Liver (tissue), 9 donors: Measurements from ENCODE around the gene NUDT22. TPM values are rescaled to one million over a fixed set of nuclear protein-coding genes. Genes with fewer than 3 reads are reported as not detected.

Source experiments
- DNase-seq: peaks from one replicate; pipeline ENCODE4 v3.0.0-alpha.2; 2017; ENCODE audit warnings: low spot score
- H3K27ac ChIP-seq, 2 donors: one replicate each; pipeline ENCODE4 v1.7.0; 2013; ENCODE audit warnings: inconsistent platforms in 2 of 2, low read length in 2 of 2, control low read depth in 1 of 2, low read depth in 1 of 2, mild to moderate bottlenecking in 1 of 2
- H3K27me3 ChIP-seq, 4 donors: one replicate each; pipeline versions ENCODE4 v1.6.1 to v1.7.0; 2013; ENCODE audit warnings: low read length in 3 of 4, inconsistent platforms in 1 of 4, mild to moderate bottlenecking in 1 of 4, moderate library complexity in 1 of 4; ENCODE audit not compliant: control insufficient read depth in 4 of 4, insufficient read depth in 4 of 4
- H3K36me3 ChIP-seq, 4 donors: one replicate each; pipeline versions ENCODE4 v1.6.1 to v1.7.0; 2013; ENCODE audit warnings: low read length in 3 of 4, mild to moderate bottlenecking in 3 of 4, low read depth in 1 of 4, moderate library complexity in 1 of 4; ENCODE audit not compliant: control insufficient read depth in 4 of 4, insufficient read depth in 3 of 4
- H3K4me1 ChIP-seq, 4 donors: one replicate each; pipeline versions ENCODE4 v1.6.1 to v1.7.0; 2013; ENCODE audit warnings: low read length in 3 of 4, mild to moderate bottlenecking in 3 of 4, moderate library complexity in 1 of 4; ENCODE audit not compliant: control insufficient read depth in 4 of 4, insufficient read depth in 4 of 4
- H3K4me3 ChIP-seq, 3 donors: one replicate each; pipeline versions ENCODE4 v1.6.1 to v1.7.0; 2013; ENCODE audit warnings: low read length in 3 of 3, control low read depth in 1 of 3, low read depth in 1 of 3, mild to moderate bottlenecking in 1 of 3
- H3K9ac ChIP-seq, 2 donors: one replicate each; pipeline ENCODE4 v1.7.0; 2013; ENCODE audit warnings: low read length in 2 of 2, mild to moderate bottlenecking in 2 of 2, moderate library complexity in 2 of 2, control low read depth in 1 of 2, low read depth in 1 of 2
- H3K9me3 ChIP-seq, 4 donors: one replicate each; pipeline versions ENCODE4 v1.6.1 to v1.7.0; 2013; ENCODE audit warnings: low read length in 3 of 4; ENCODE audit not compliant: control insufficient read depth in 4 of 4
- ATF3 ChIP-seq: IDR thresholded peaks from 2 replicates; pipeline ENCODE4 v1.6.1; 2016; ENCODE audit warnings: antibody characterized with exemption
- CTCF ChIP-seq: fragments of 150-350 bp; IDR thresholded peaks from 2 replicates; pipeline ENCODE4 v1.5.1; 2017; ENCODE audit warnings: improper control_type of control experiment, low read depth, low read length; ENCODE audit not compliant: missing input control
- EGR1 ChIP-seq, 2 donors: IDR thresholded peaks; 2 replicates each; pipeline ENCODE4 v1.6.1; 2016 to 2018; ENCODE audit warnings: antibody characterized with exemption in 2 of 2, low read depth in 2 of 2
- GABPA ChIP-seq, 2 donors: IDR thresholded peaks in 1 of 2; conservative IDR thresholded peaks in 1 of 2; 2 replicates each; pipeline ENCODE4 v1.6.1; 2016; ENCODE audit warnings: antibody characterized with exemption in 2 of 2, mild to moderate bottlenecking in 1 of 2, moderate library complexity in 1 of 2
- HNF4A ChIP-seq, 2 donors: conservative IDR thresholded peaks; 2 replicates each; pipeline ENCODE4 v1.6.1; 2016; ENCODE audit warnings: antibody characterized with exemption in 2 of 2, mild to moderate bottlenecking in 2 of 2
- HNF4G ChIP-seq: IDR thresholded peaks from 2 replicates; pipeline ENCODE4 v1.6.1; 2016; ENCODE audit warnings: antibody characterized with exemption
- JUND ChIP-seq, 2 donors: IDR thresholded peaks; 2 replicates each; pipeline ENCODE4 v1.6.1; 2016; ENCODE audit warnings: antibody characterized with exemption in 2 of 2
- MAX ChIP-seq: IDR thresholded peaks from 2 replicates; pipeline ENCODE4 v1.6.1; 2016; ENCODE audit warnings: antibody characterized with exemption
- NR2F2 ChIP-seq: IDR thresholded peaks from 2 replicates; pipeline ENCODE4 v1.6.1; 2016; ENCODE audit warnings: antibody characterized with exemption
- RAD21 ChIP-seq, 2 donors: IDR thresholded peaks; 2 replicates each; pipeline ENCODE4 v1.6.1; 2016; ENCODE audit warnings: antibody characterized with exemption in 2 of 2, mild to moderate bottlenecking in 2 of 2
- REST ChIP-seq: IDR thresholded peaks from 2 replicates; pipeline ENCODE4 v1.6.1; 2016; ENCODE audit warnings: antibody characterized with exemption, mild to moderate bottlenecking
- RXRA ChIP-seq, 2 donors: IDR thresholded peaks; 2 replicates each; pipeline ENCODE4 v1.6.1; 2017 to 2018; ENCODE audit warnings: antibody characterized with exemption in 2 of 2, mild to moderate bottlenecking in 1 of 2
- SP1 ChIP-seq: IDR thresholded peaks from 2 replicates; pipeline ENCODE4 v1.6.1; 2018; ENCODE audit warnings: antibody characterized with exemption, mild to moderate bottlenecking
- YY1 ChIP-seq: IDR thresholded peaks from 2 replicates; pipeline ENCODE4 v1.6.1; 2016; ENCODE audit warnings: antibody characterized with exemption, mild to moderate bottlenecking
- ZBTB33 ChIP-seq: IDR thresholded peaks from 2 replicates; pipeline ENCODE4 v1.6.1; 2016; ENCODE audit warnings: antibody characterized with exemption
- WGBS: extraction: QIAGEN DNeasy Blood & Tissue Kit; methylation state at CpG from one replicate; pipeline ENCODE4 v1.1.7; 2013; 5-methylcytosine and 5-hydroxymethylcytosine counted together
- polyA plus RNA-seq, 2 donors: library from polyadenylated mRNA; stranded (reverse) in 1 of 2; unstranded in 1 of 2; fragments of 200-250 nt in 1 of 2; fragments of >200 nt in 1 of 2; fragmentation: Nextera tagmentation in 1 of 2; extraction: Ambion mirVana in 1 of 2; gene quantifications; one replicate each; pipeline versions ENCODE4 v1.2.1 to v1.2.3, GENCODE V29; 2013 to 2015
- total RNA-seq, 2 donors: library from RNA; depleted of rRNA; stranded (reverse); fragments of >200 nt; gene quantifications; one replicate each; pipeline ENCODE4 v1.2.3, GENCODE V29; 2014
- donor health status: healthy.
- donor health status: healthy.
- donor health status: healthy.
- donor health status: healthy.
- donor health status: healthy.

The NUDT22 gene
- total and polyA plus RNA-seq, 4 donors: 20.0 to 47.8 (median 41.2) TPM

GRCh38 chr11:64211181-64211872, 14.7 kb upstream of the NUDT22 start:
- no peak for DNase-seq
- no peak overlapping the region for H3K27ac ChIP-seq
- WGBS: 94% methylated on average over 30 of the region's 30 CpGs

GRCh38 chr11:64216879-64217278, 9.2 kb upstream of the NUDT22 start:
- H3K9me3 ChIP-seq: no peaks in the 10 kb centered on the region
- H3K9ac ChIP-seq: no peak overlapping the region
- no peak overlapping the region for H3K4me3 ChIP-seq
- peaks cover 0 to 18% (median 5%) of the 10 kb centered on the region in 4 donors for H3K36me3 ChIP-seq
- peaks cover 7 to 13% (median 13%) of the 10 kb centered on the region in 4 donors for H3K4me1 ChIP-seq
- no peaks in the 10 kb centered on the region for H3K27me3 ChIP-seq
- no peak for DNase-seq
- whole genome bisulfite sequencing: 94% methylated on average over 6 of the region's 6 CpGs
- no peak overlapping the region for H3K27ac ChIP-seq
- TF ChIP-seq REST (no peak), JUND (IDR thresholded peaks at IDR 0.05) (no peak), RXRA (IDR thresholded peaks at IDR 0.05) (no peak), HNF4G (no peak), CTCF (no peak), GABPA (IDR thresholded peaks at IDR 0.05 in 1 of 2, conservative IDR thresholded peaks at IDR 0.05 in 1 of 2) (no peak), EGR1 (IDR thresholded peaks at IDR 0.05; ENCODE audit: low read depth in 2 of 2) (no peak), ATF3 (no peak), RAD21 (IDR thresholded peaks at IDR 0.05) (no peak), YY1 (no peak), ZBTB33 (no peak), NR2F2 (no peak), MAX (no peak), SP1 (no peak), HNF4A (conservative IDR thresholded peaks at IDR 0.05) (no peak)

More at GRCh38 chr11:64211181-64211872, 14.7 kb upstream of the NUDT22 start:
- no peaks in the 10 kb centered on the region for H3K9me3 ChIP-seq
- H3K4me3 ChIP-seq: no peak overlapping the region
- peaks cover 0 to 13% (median 8%) of the 10 kb centered on the region in 4 donors for H3K36me3 ChIP-seq
- TF ChIP-seq SP1 (no peak), REST (no peak)
- no peak overlapping the region for H3K9ac ChIP-seq
- H3K27me3 ChIP-seq: no peaks in the 10 kb centered on the region
- peaks cover 0 to 4% (median 0%) of the 10 kb centered on the region in 4 donors for H3K4me1 ChIP-seq
